GM12891 (cell line): Measurements from ENCODE around the gene PRX.

ENCODE experiments used
- POLR2A ChIP-seq: IDR thresholded peaks from 2 replicates; pipeline ENCODE4 v1.6.1; 2011; ENCODE audit warnings: low read depth, low read length, control low read depth
- POLR2AphosphoS5 ChIP-seq: IDR thresholded peaks from 2 replicates; pipeline ENCODE4 v1.6.1; 2011; ENCODE audit warnings: low read depth, low read length, control low read depth
- POU2F2 ChIP-seq: IDR thresholded peaks from 2 replicates; pipeline ENCODE4 v1.6.1; 2011; ENCODE audit warnings: low read depth, mild to moderate bottlenecking, control low read depth, low read length, moderate library complexity
- SPI1 ChIP-seq: IDR thresholded peaks from 2 replicates; pipeline ENCODE4 v1.6.1; 2011; ENCODE audit warnings: low read depth, low read length, control low read depth
- TAF1 ChIP-seq: IDR thresholded peaks from 2 replicates; pipeline ENCODE4 v1.6.1; 2011; ENCODE audit warnings: low read depth, low read length, control low read depth

GRCh38 chr19:40441719-40442253 lies 28.6 kb upstream of the PRX start:
- TF ChIP-seq POLR2A (no peak), TAF1 (no peak), POLR2AphosphoS5 (no peak), SPI1 (no peak), POU2F2 (no peak)
